HG03103 (cell line): Measurements from ENCODE around the gene GNPDA2.
"Not testable (repeated sequence)": the region's sequence is repeated elsewhere in the genome, so short reads cannot be mapped to it uniquely, and the experiment has no call there.

Experiments used
- ATAC-seq: cut with Tn5 transposase; IDR thresholded peaks from one replicate; pipeline ENCODE4 v1.9.1; 2021; ENCODE audit warnings: low read depth; ENCODE audit not compliant: unreplicated experiment

Gene GNPDA2

GRCh38 chr4:44726038-44726871, at the start of gene GNPDA2:
GNPDA2 (minus strand) TSS chr4:44726556; CDS start chr4:44722207, 4,349 bp downstream.
- peak; percentile 91 for ATAC-seq

- ATAC-seq, result no peak
These were observed 46.0 kb upstream of the GNPDA2 start for GRCh38 chr4:44772340-44772739.

- ATAC-seq, result no peak
These were observed 45.4 kb upstream of the GNPDA2 start for GRCh38 chr4:44771789-44772188.

DNA sequence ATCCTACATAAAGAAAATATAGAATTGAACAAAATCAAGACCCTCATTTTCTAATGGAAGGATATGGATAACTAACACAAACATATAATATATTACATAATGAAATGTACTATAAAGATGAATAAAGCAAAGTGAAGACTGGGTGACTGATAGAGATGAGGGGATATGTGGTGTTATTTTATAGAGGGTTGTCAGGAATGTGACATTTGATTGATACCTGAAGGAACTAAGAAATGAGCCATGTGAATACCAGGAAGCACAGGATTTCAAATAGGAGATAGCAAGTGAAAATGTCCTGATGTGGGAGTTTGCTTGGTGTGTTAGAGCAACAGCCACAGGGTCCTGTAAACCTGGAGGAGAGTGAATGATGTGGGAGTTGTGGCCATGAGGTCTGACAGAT, 40.1 kb upstream of the GNPDA2 start:
- ATAC-seq, result no peak

DNA sequence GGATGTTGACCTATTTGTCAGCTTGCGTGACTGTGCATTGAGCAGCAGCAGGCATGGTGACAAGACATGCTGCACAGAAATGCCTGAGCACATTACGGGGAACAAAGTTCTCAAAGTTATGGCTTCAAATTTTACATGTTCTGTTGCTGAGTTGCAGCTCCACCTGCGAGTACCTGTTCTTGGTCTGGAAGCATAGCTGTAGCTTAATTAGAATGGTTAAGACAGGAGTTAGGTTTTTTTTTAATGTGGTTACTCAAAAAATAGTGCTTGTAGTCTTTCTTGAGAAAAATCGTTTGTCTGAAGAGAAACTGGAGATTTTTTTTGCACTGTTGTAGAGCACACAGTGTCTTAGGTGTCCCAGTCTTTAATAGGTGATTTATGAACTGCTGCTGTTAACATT, 38.8 kb upstream of the GNPDA2 start:
- no peak for ATAC-seq

DNA sequence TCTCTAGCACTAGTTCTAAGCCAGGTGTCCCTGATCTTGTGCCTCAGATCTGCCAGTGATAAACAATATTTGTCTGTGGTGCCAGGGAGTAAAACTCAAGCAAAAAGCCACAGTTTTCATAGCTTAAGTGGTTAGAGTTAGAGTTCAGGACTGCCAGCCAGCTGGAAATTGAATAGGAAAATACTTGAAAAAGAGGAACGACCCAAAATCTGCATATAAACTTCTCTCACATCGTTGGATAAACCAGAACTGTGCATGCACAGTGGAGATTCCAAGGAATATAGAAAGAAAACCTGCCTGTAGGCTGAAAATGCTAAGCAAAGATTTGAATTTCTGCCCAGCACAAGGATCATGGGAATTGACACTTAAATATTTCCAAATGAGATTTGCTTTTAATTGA, 35.0 kb upstream of the GNPDA2 start:
- no peak for ATAC-seq

- ATAC-seq, result peak; percentile 62
These were observed 34.0 kb upstream of the GNPDA2 start for GRCh38 chr4:44760142-44760898.

DNA sequence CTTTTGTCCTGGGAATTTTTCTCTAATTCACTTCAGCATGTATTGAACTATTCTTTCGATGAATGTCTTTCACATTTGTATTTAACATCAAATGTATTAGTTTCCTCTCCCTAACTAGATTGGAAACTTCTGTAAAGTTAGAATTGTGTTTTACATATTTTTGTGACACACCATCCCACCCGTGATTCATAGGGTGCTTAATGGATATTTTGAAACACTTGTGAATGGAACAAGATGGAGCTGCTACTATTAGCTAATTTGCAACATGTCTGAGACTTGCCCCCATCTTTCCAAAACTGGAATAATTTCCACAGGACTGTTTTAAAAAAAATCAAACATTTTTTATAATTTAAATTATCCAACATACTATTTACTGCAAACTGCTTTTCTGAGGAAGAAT, 30.2 kb upstream of the GNPDA2 start:
- no peak for ATAC-seq

- no peak for ATAC-seq
These were observed 13.8 kb upstream of the GNPDA2 start for GRCh38 chr4:44740201-44740600.

DNA sequence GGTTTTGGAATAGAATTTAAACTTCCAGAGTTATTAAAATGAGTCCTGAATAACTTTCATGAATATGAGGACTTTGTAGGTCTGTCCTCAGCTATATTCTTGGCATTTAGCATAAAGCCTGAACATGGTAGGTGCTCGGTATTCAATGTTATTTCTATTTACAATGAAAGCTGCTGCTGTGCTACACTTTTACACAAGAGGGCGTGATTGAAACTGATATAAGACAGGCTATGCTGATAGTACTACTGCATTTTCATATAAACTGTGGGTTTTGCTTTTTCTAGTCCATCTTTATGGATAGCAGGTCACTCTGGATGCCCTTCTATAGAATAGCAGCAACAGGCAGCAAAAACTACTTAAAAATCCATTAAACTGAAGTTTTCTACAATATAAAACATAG, 12.3 kb upstream of the GNPDA2 start:
- ATAC-seq, result no peak

DNA sequence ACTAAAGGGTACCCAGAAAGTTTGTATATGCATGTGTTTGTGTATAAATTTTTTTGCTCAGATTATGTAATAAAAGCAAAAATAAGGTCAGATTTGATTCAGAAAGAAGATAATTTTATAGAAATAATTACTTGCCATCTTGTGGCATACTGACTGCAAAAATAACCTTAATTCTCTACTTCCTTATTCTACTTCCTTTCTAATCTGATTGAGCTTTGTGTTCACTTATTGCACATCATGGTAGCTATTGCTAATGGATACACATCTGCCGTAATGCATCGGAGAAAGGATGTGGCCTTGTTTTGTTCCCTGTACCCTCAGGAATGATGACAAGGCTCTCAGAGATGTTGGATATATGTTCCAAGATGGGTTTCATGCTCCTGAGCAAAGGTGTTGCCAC, 10.5 kb upstream of the GNPDA2 start:
- no peak for ATAC-seq

DNA sequence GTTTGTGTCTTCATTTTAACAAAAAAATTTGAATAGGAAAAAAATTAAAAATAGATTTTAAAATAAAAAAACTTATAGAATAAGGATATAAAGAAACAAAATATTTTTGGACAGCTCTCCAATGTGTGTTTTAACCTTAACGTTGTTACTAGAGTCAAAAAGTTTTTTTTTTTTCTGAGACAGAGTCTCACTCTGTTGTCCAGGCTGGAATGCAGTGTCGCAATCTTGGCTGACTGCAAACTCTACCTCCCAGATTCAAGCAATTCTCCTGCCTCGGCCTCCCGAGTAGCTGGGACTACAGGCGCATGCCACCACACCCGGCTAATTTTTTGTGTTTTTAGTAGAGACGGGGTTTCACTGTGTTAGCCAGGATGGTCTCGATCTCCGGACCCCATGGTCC, 2.3 kb upstream of the GNPDA2 start:
- not testable (repeated sequence) for ATAC-seq

GRCh38 chr4:44727471-44727870, 1.1 kb upstream of the GNPDA2 start:
- ATAC-seq, result no peak

GRCh38 chr4:44725726-44726037, 674 bp downstream of the GNPDA2 start:
- ATAC-seq, result no peak

DNA sequence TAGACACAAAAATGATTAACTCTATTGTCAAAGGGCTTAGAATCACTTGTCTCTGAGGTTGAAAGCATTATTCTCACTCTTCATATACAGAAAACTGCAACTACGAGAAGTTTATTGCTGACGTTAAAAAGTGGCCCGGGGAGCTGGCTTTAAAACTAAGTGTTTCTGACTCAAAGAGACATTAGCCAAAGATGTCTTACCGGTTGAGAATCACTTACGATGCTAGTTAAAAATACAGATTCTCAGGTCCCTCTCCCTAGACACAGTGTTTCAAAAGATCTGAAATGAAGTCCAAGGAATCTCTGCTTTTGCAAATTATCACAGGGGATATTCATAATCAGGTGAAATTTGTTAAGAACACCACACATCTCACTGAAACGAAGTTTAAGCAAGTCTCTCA, 1.2 kb downstream of the GNPDA2 start:
- no peak for ATAC-seq

GRCh38 chr4:44722001-44722400, 4.4 kb downstream of the GNPDA2 start:
- no peak for ATAC-seq

GRCh38 chr4:44720371-44720770, 6.0 kb downstream of the GNPDA2 start:
- no peak for ATAC-seq

DNA sequence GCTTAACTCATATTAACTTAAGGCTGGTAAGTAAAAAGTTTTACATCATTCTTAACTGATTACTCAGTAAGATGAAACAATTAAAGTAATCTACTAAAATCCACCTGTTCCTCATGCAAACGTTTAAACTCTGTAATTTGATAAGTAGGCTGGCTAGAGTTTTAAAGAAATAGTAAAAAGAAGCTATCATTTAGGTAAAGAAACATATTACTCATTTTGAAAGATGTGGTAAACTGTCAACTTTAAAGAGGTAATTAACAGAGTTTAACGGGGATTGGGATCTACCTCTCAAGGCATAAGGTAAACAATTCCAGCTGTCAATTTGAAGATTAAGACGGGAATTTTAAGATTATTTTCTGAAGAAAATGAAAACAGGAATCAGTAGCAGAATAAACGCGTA, 9.8 kb downstream of the GNPDA2 start:
- ATAC-seq, result no peak

DNA sequence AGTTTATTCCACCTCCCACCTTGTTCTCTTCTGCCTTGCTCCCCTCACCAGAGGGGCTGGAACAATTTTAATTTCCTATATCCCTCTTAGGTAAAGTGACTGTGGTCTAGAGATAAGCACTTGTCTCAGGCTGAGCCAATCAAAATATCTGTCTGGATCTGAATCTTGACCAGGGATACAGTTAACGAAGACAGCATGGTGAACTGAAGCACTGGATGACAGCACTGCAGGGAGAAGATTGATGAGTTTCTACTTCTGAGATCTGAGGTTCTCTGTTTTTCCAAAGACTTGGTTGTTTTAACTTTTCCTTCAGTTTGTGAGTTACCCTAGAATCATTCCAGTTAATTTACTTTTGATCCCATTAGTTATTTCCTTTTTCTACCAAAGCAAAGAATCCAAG, 13.2 kb downstream of the GNPDA2 start:
- ATAC-seq, result no peak

GRCh38 chr4:44704673-44705072, 21.7 kb downstream of the GNPDA2 start:
- no peak for ATAC-seq

GRCh38 chr4:44701037-44701436, 25.3 kb downstream of the GNPDA2 start:
- no peak for ATAC-seq

DNA sequence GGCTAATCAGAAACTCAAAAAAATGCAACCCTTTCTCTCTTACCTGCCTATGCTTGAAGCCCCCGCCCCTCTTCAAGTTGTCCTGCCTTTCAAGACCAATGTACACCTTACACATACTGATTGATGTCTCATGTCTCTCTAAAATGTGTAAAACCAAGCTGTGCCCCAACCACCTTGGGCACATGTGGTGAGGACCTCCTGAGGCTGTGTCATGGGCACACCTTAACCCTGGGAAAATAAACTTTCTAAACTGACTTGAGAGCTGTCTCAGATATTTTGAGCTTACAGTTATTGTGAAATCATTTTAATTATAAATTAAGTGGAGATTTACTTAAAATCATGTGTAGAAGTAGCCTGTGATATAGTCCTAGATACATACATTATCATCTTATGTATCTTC, 25.9 kb downstream of the GNPDA2 start:
- ATAC-seq, result no peak
